ENCODE data around the gene RPL27A.
A peak's percentile ranks its signal among the peaks of the same experiment; 100 is the strongest.

The RPL27A gene

DNA sequence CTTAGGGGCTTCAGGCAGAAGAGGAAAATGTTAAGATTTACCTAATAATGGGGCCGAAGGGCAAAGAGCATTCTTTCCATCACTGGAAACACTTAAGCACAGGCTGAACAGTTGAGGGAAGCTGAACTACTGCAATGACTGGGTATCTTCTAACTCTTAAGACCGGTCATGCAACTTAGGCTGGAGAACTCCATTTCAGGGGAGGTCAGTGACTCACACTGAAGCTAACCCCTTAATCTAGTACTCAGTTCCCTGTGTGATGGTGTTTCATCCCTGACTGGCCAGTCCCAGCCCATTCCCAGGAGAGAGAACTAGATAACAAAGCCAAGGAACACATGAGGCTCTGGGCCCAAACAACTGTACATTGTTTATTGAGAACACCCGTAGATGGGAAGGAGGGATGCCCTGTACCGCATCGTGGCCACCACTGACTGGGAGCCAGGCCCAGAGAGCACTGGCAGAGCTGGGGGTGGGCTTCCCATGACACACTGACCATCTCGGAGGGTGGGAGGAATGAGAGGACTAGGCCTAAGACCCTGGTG is 10.5 kb downstream of the RPL27A start:
- POLR2A ChIA-PET = interaction anchor here (2.5 kb wide), 1 partner anchor 11 kb away, joined by 5 read pairs; the partner anchor contains the start of genes RPL27A and TRIM66
- CTCF ChIA-PET = no interaction called here
- no peak for DNase-seq (ENCODE audit: extremely low spot score)
- TF ChIP-seq ELF4 (IDR thresholded peaks at IDR 0.05) (no peak), BHLHE40 (IDR thresholded peaks at IDR 0.05; ENCODE audit: borderline replicate concordance) (no peak), L3MBTL2 (conservative IDR thresholded peaks at IDR 0.05) (no peak)

DNA sequence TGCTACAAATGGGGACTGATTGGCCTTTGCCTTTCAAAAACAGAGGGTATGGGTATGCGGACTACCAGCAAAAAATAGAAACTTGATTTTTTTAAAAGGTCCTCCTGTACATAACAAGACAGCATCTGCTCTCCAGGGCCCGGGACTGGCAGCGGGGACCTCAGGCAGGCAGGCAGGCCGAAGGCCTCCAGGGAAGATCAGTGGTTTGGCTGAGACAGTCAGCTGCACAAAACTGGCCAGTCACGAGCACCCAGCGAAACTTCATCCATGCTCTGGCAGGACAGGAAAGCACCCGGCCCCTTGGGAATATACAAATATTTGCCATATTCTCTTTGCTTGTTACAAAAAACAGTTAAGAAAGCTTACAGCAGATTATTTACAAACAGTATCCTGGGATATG is 11.0 kb downstream of the RPL27A start:
- ChIA-PET CTCF (no interaction called here), POLR2A (interaction anchor here (2.5 kb wide), 1 partner anchor 12 kb away, joined by 5 read pairs; the partner anchor contains the start of genes RPL27A and TRIM66)
- no peak for TF ChIP-seq L3MBTL2 (conservative IDR thresholded peaks at IDR 0.05)
- TF ChIP-seq ARNT (IDR thresholded peaks at IDR 0.05) = no peak
- TF ChIP-seq ZNF384 (IDR thresholded peaks at IDR 0.05) = no peak
- TF ChIP-seq SUZ12 (IDR thresholded peaks at IDR 0.05) = no peak
- no peak for TF ChIP-seq TARDBP (IDR thresholded peaks at IDR 0.05)
- TF ChIP-seq HDGF (IDR thresholded peaks at IDR 0.05; ENCODE audit: borderline replicate concordance) = no peak
- TF ChIP-seq BHLHE40 (IDR thresholded peaks at IDR 0.05; ENCODE audit: borderline replicate concordance) = no peak
- no peak for TF ChIP-seq FOXM1 (IDR thresholded peaks at IDR 0.05; ENCODE audit: borderline replicate concordance)
- TF ChIP-seq ELF4 (IDR thresholded peaks at IDR 0.05) = no peak
- TF ChIP-seq FOXA1 (IDR thresholded peaks at IDR 0.05) = no peak
- TF ChIP-seq, protein P1, sequence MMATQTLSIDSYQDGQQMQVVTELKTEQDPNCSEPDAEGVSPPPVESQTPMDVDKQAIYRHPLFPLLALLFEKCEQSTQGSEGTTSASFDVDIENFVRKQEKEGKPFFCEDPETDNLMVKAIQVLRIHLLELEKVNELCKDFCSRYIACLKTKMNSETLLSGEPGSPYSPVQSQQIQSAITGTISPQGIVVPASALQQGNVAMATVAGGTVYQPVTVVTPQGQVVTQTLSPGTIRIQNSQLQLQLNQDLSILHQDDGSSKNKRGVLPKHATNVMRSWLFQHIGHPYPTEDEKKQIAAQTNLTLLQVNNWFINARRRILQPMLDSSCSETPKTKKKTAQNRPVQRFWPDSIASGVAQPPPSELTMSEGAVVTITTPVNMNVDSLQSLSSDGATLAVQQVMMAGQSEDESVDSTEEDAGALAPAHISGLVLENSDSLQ (IDR thresholded peaks at IDR 0.05) = no peak
- no peak for TF ChIP-seq LEF1 (IDR thresholded peaks at IDR 0.05; ENCODE audit: borderline replicate concordance)
- no peak for TF ChIP-seq FOXK2 (IDR thresholded peaks at IDR 0.05)
- no peak for TF ChIP-seq NFRKB (IDR thresholded peaks at IDR 0.05)
- no peak for DNase-seq (ENCODE audit: extremely low spot score)

DNA sequence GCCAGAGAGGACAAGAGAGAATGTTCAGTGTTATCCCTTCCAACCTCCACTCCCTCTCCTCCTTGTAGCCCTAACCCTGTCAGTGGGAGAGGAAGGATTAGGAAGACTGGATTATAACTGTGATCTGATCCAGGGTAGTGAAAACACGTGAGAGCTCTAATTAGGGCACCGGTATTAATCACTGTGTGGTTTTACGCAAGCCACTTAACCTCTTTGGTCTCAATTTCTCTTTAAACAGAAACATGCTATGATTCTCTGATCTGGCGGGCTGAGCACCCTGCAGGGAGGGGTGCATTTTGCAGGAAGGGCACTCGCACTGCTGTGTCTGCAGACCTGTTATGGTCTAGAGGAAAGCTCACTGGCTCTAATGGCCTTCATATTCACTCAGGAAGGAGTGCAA is 11.5 kb downstream of the RPL27A start:
- CTCF ChIA-PET = no interaction called here
- DNase-seq (ENCODE audit: extremely low spot score) = no peak

DNA sequence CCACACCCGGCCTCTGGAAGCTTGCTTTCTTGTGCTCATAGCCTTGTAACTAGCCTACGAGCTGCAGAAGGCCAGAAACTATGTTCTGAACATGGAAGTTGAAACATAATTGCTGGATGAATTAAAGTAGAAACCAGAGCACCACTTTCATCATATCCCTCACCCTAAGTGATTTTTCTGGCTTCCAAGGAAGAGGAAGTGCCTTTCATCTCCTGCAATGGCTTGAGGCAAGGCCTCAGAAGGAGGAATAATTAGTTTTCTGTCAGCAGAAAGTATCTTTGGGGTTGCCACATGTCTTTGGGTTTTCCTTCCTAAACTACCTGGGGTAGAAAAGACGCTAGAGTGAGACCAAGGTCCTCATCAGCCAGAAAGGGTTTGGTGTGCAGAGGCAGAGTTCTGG is 14.5 kb downstream of the RPL27A start:
- CTCF ChIA-PET = no interaction called here
- POLR2A ChIA-PET = no interaction called here
- TF ChIP-seq LEF1 (IDR thresholded peaks at IDR 0.05; ENCODE audit: borderline replicate concordance) = no peak
- TF ChIP-seq HDGF (IDR thresholded peaks at IDR 0.05; ENCODE audit: borderline replicate concordance) = no peak
- TF ChIP-seq BHLHE40 (IDR thresholded peaks at IDR 0.05; ENCODE audit: borderline replicate concordance) = no peak
- TF ChIP-seq SUZ12 (IDR thresholded peaks at IDR 0.05) = no peak
- TF ChIP-seq L3MBTL2 (conservative IDR thresholded peaks at IDR 0.05) = no peak
- no peak for TF ChIP-seq ZNF384 (IDR thresholded peaks at IDR 0.05)
- no peak for DNase-seq (ENCODE audit: extremely low spot score)

More for the DNA sequence above, 11.5 kb downstream of the RPL27A start:
- POLR2A ChIA-PET = no interaction called here
- TF ChIP-seq SUZ12 (IDR thresholded peaks at IDR 0.05) (no peak), TARDBP (IDR thresholded peaks at IDR 0.05) (no peak), NFRKB (IDR thresholded peaks at IDR 0.05) (0 out of 2 replicates have a peak, but pooled peaks have one; percentile 5)
- TF ChIP-seq, protein P1 (IDR thresholded peaks at IDR 0.05) = no peak

DNA sequence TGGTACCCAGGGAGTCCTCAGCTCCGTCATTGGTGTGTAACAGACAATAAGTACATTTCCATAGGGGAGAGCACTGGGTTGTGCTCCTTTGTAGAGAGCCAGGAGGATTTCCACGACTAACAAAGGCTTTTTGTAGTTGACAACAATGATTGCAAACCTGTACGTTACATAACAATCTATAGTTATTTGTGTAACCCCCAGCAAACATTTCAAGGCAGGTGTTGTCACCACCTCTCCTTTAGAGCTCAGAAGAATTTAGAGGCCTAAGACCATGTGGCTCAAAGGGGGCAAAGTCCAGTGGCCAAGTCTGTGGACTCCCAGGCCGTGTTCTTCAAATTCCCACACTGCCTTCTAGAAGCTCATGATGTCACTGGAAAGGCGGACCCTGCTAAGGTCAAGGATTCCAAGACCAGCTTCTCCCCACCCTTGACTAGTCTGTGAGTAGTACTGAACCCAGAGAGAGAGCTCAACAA is 15.8 kb downstream of the RPL27A start:
- CTCF ChIA-PET = interaction anchor here (0.9 kb wide), 1 partner anchor 156 kb away, joined by 3 read pairs; no protein-coding TSS in a partner anchor

DNA sequence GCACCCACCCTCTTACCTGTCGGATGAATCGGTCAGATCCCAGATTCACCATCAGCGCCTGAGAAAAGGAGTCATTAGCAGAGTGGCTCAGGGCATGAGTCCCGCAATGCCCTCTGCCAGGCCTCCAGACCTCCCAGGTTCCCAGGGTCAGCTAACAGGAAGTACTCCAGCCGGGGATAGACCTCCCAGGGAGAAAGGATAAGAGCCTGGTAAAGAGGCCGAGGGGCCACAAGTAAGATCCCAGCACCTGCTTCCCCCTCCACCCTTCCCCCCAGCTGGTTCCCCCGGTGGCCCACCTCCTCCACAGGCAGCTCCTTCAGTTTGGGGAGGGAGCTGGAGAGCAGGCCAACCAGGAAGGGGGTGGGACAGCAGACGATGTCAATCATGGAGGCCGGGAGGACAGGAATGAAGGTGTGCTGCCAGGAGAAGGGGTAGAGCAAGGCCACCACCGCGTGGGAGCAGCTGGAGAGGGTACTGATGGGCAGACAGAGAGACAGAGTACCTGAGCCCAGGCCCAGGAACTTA is 16.4 kb downstream of the RPL27A start:
- DNase-seq (ENCODE audit: extremely low spot score) = no peak
- POLR2A ChIA-PET = interaction anchor here (0.9 to 1.6 kb wide), 3 partner anchors 10 to 17 kb away, joined by 3 to 7 read pairs (median 5); partner anchors contain the start of genes RPL27A and TRIM66
- TF ChIP-seq SP1 (IDR thresholded peaks at IDR 0.05) = no peak
- no peak for TF ChIP-seq NFRKB (IDR thresholded peaks at IDR 0.05)
- TF ChIP-seq ZNF384 (IDR thresholded peaks at IDR 0.05) = no peak
- no peak for TF ChIP-seq ARNT (IDR thresholded peaks at IDR 0.05)
- no peak for TF ChIP-seq FOXA1 (IDR thresholded peaks at IDR 0.05)
- CTCF ChIA-PET = interaction anchor here (0.9 kb wide), 1 partner anchor 156 kb away, joined by 3 read pairs; no protein-coding TSS in a partner anchor

More for the DNA sequence above, 15.8 kb downstream of the RPL27A start:
- POLR2A ChIA-PET = interaction anchor here (1.3 to 1.6 kb wide), 2 partner anchors 10 to 16 kb away, joined by 5 to 7 read pairs; partner anchors contain the start of genes RPL27A and TRIM66
- TF ChIP-seq CTBP1 (IDR thresholded peaks at IDR 0.05; ENCODE audit: borderline replicate concordance) = no peak
- no peak for TF ChIP-seq NFRKB (IDR thresholded peaks at IDR 0.05)
- no peak for TF ChIP-seq SUZ12 (IDR thresholded peaks at IDR 0.05)
- TF ChIP-seq ELF4 (IDR thresholded peaks at IDR 0.05) = no peak
- TF ChIP-seq HDGF (IDR thresholded peaks at IDR 0.05; ENCODE audit: borderline replicate concordance) = no peak
- TF ChIP-seq L3MBTL2 (conservative IDR thresholded peaks at IDR 0.05) = no peak
- no peak for TF ChIP-seq FOXA1 (IDR thresholded peaks at IDR 0.05)
- TF ChIP-seq TARDBP (IDR thresholded peaks at IDR 0.05) = no peak
- TF ChIP-seq, protein P1 (IDR thresholded peaks at IDR 0.05) = no peak
- TF ChIP-seq FOXM1 (IDR thresholded peaks at IDR 0.05; ENCODE audit: borderline replicate concordance) = no peak
- no peak for TF ChIP-seq BHLHE40 (IDR thresholded peaks at IDR 0.05; ENCODE audit: borderline replicate concordance)
- TF ChIP-seq LEF1 (IDR thresholded peaks at IDR 0.05; ENCODE audit: borderline replicate concordance) = no peak
- no peak for TF ChIP-seq ARNT (IDR thresholded peaks at IDR 0.05)
- no peak for TF ChIP-seq FOXK2 (IDR thresholded peaks at IDR 0.05)
- TF ChIP-seq SP1 (IDR thresholded peaks at IDR 0.05) = no peak
- no peak for TF ChIP-seq ZNF384 (IDR thresholded peaks at IDR 0.05)
- no peak for DNase-seq (ENCODE audit: extremely low spot score)

Measured in HEK293T (cell line).